ENCODE measurements around the gene NCR2. TPM values are rescaled to one million over a fixed set of nuclear protein-coding genes. Genes with fewer than 3 reads are reported as not detected.

The NCR2 gene
- total RNA-seq, 1 experiment from 2014 or later = not detected

DNA sequence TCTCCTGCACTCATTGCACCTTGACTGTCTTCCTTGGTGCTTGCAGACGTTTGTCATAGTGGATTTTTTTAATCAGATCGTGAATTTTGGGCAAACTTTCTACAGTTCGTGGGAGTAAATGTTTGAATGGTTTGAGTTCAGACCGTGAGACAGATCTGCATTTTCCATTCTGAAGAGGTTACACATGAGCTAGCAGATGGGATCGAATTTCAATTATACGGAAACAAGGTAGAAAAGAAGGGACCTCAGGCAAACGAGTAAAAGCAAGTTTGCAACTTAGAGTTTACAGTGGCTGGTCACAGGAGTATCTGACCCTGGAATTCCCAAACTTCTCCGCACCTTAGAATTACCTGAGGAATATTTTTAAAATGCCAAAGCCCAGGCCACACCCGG lies 17.2 kb upstream of the NCR2 start (continued):
- TF ChIP-seq, protein P1, sequence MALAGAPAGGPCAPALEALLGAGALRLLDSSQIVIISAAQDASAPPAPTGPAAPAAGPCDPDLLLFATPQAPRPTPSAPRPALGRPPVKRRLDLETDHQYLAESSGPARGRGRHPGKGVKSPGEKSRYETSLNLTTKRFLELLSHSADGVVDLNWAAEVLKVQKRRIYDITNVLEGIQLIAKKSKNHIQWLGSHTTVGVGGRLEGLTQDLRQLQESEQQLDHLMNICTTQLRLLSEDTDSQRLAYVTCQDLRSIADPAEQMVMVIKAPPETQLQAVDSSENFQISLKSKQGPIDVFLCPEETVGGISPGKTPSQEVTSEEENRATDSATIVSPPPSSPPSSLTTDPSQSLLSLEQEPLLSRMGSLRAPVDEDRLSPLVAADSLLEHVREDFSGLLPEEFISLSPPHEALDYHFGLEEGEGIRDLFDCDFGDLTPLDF (CRISPR knock-in tag; IDR thresholded peaks at IDR 0.05) = no peak
- no peak for TF ChIP-seq SMAD4 (CRISPR knock-in tag; IDR thresholded peaks at IDR 0.05)

GRCh38 chr6:41318654-41319565 lies 16.5 kb upstream of the NCR2 start:
- Mint-ChIP-seq H3K27ac (no peak overlapping the region), H3K9me3 (no peaks in the 10 kb centered on the region), H3K4me1 (peaks cover 20% of the 10 kb centered on the region), H3K4me3 (peak overlapping the region; percentile 58), H3K27me3 (ENCODE audit: low read depth) (peaks cover 15% of the 10 kb centered on the region), H3K36me3 (no peaks in the 10 kb centered on the region)
- CTCF ChIA-PET = interaction anchor here (0.6 to 2.3 kb wide), 31 partner anchors 9 to 363 kb away, joined by 3 to 25 read pairs (median 3); partner anchors contain the start of genes NCR2, TREML2 and TREML4
- POLR2A ChIA-PET = no interaction called here
- DNase-seq (ENCODE audit: low spot score) (peak; percentile 85), ATAC-seq (peak; percentile 96)
- TF ChIP-seq, protein P2, sequence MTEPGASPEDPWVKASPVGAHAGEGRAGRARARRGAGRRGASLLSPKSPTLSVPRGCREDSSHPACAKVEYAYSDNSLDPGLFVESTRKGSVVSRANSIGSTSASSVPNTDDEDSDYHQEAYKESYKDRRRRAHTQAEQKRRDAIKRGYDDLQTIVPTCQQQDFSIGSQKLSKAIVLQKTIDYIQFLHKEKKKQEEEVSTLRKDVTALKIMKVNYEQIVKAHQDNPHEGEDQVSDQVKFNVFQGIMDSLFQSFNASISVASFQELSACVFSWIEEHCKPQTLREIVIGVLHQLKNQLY (CRISPR knock-in tag; IDR thresholded peaks at IDR 0.05) = 0 out of 2 replicates have a peak, but pooled peaks have one; percentile 36
- TF ChIP-seq, protein P3, sequence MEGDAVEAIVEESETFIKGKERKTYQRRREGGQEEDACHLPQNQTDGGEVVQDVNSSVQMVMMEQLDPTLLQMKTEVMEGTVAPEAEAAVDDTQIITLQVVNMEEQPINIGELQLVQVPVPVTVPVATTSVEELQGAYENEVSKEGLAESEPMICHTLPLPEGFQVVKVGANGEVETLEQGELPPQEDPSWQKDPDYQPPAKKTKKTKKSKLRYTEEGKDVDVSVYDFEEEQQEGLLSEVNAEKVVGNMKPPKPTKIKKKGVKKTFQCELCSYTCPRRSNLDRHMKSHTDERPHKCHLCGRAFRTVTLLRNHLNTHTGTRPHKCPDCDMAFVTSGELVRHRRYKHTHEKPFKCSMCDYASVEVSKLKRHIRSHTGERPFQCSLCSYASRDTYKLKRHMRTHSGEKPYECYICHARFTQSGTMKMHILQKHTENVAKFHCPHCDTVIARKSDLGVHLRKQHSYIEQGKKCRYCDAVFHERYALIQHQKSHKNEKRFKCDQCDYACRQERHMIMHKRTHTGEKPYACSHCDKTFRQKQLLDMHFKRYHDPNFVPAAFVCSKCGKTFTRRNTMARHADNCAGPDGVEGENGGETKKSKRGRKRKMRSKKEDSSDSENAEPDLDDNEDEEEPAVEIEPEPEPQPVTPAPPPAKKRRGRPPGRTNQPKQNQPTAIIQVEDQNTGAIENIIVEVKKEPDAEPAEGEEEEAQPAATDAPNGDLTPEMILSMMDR (IDR thresholded peaks at IDR 0.05) = peak; percentile 100
- peak; percentile 78; the same call in 1 of the 2 replicates for TF ChIP-seq SMAD3 (CRISPR knock-in tag; IDR thresholded peaks at IDR 0.05; ENCODE audit: borderline replicate concordance)
- TF ChIP-seq ZNF423 (CRISPR knock-in tag; IDR thresholded peaks at IDR 0.05) = peak; percentile 20; the same call in 1 of the 2 replicates
- no peak for TF ChIP-seq ZNF263 (CRISPR knock-in tag; IDR thresholded peaks at IDR 0.05; ENCODE audit: low read depth)
- TF ChIP-seq GABPB1 (CRISPR knock-in tag; IDR thresholded peaks at IDR 0.05) = 0 out of 2 replicates have a peak, but pooled peaks have one; percentile 15
- peak; percentile 59; the same call in 1 of the 2 replicates for TF ChIP-seq CREM (CRISPR knock-in tag; IDR thresholded peaks at IDR 0.05)
- TF ChIP-seq ETV6 (CRISPR knock-in tag; IDR thresholded peaks at IDR 0.05) = peak; percentile 41; the same call in 1 of the 2 replicates
- 0 out of 2 replicates have a peak, but pooled peaks have one; percentile 70 for TF ChIP-seq TEAD1 (CRISPR knock-in tag; IDR thresholded peaks at IDR 0.05)
- TF ChIP-seq ARID4B (CRISPR knock-in tag; IDR thresholded peaks at IDR 0.05; ENCODE audit: borderline replicate concordance) = peak; percentile 36; the same call in 1 of the 2 replicates
- no peak for TF ChIP-seq EMX1 (CRISPR knock-in tag; IDR thresholded peaks at IDR 0.05)
- TF ChIP-seq SMAD4 (CRISPR knock-in tag; IDR thresholded peaks at IDR 0.05) = no peak
- TF ChIP-seq MAX (CRISPR knock-in tag; IDR thresholded peaks at IDR 0.05) = peak; percentile 87
- TF ChIP-seq AR (CRISPR knock-in tag; IDR thresholded peaks at IDR 0.05) = no peak
- TF ChIP-seq JAZF1 (CRISPR knock-in tag; IDR thresholded peaks at IDR 0.05) = no peak
- no peak for TF ChIP-seq E2F4 (CRISPR knock-in tag; IDR thresholded peaks at IDR 0.05; ENCODE audit: borderline replicate concordance, low read depth)
- TF ChIP-seq FOXK1 (CRISPR knock-in tag; IDR thresholded peaks at IDR 0.05) = no peak

All from WTC11 (cell line).